IMR-90 (cell line): ENCODE results near the gene CCL2. TPM values are rescaled to one million over a fixed set of nuclear protein-coding genes. Genes with fewer than 3 reads are reported as not detected.

Experiments
- ATAC-seq: fragments of 200-7000 bp; cut with Tn5 transposase; 2 replicates; pipeline ENCODE4 v1.9.1; 2020; ENCODE audit warnings: low read depth, mild to moderate bottlenecking, moderate library complexity
- BruUV-seq: library from RNA; stranded (reverse); fragments of 400-500 nt; replicated peaks from 2 replicates; lab custom pipeline; 2021; lab: Mats Ljungman, UMichigan
- CTCF ChIA-PET: fragments of 300-600 bp; formaldehyde crosslinking; extraction: SDS; loops from one replicate; lab custom pipeline; 2021; ENCODE audit warnings: antibody characterized with exemption; lab: Yijun Ruan, JAX
- POLR2A ChIA-PET: fragments of 300-600 bp; sonication (Branson Sonifier 250); formaldehyde crosslinking; loops from one replicate; lab custom pipeline; 2022; ENCODE audit warnings: antibody characterized with exemption; ENCODE audit not compliant: unreplicated experiment; lab: Charles Lee
- DNase-seq: peaks from one replicate; pipeline ENCODE4 v3.0.0; 2013
- H2AFZ ChIP-seq: replicated peaks from 2 replicates; pipeline ENCODE3; 2013; ENCODE audit warnings: low read length, mild to moderate bottlenecking; ENCODE audit not compliant: poor library complexity
- H2AK5ac ChIP-seq: 2 replicates; pipeline ENCODE4 v1.6.1; 2013; ENCODE audit warnings: low read depth, low read length, inconsistent platforms
- H2AK9ac ChIP-seq: replicated peaks from 2 replicates; pipeline ENCODE3; 2013; ENCODE audit warnings: mild to moderate bottlenecking, low read depth, low read length, moderate library complexity; ENCODE audit not compliant: poor library complexity
- H2BK120ac ChIP-seq: 2 replicates; pipeline ENCODE4 v1.6.1; 2013; ENCODE audit warnings: low read depth, low read length, inconsistent platforms
- H2BK15ac ChIP-seq: 3 replicates; pipeline ENCODE4 v1.6.1; 2013; ENCODE audit warnings: low read depth, low read length, inconsistent platforms
- H2BK20ac ChIP-seq: 2 replicates; pipeline ENCODE4 v1.6.1; 2013; ENCODE audit warnings: low read depth, mild to moderate bottlenecking, inconsistent platforms, low read length, moderate library complexity
- H2BK5ac ChIP-seq: 2 replicates; pipeline ENCODE4 v1.6.1; 2013; ENCODE audit warnings: mild to moderate bottlenecking, low read depth, low read length, inconsistent platforms; ENCODE audit not compliant: poor library complexity, severe bottlenecking
- H3K14ac ChIP-seq: replicated peaks from 2 replicates; pipeline ENCODE4 v1.6.1; 2013; ENCODE audit warnings: low read depth, low read length, inconsistent platforms
- H3K18ac ChIP-seq: 2 replicates; pipeline ENCODE4 v1.6.1; 2013; ENCODE audit warnings: low read depth, low read length, control low read depth
- H3K23ac ChIP-seq: 2 replicates; pipeline ENCODE4 v1.6.1; 2013; ENCODE audit warnings: low read depth, low read length, inconsistent platforms
- H3K27ac ChIP-seq: 2 replicates; pipeline ENCODE4 v1.5.1; 2013; ENCODE audit warnings: mild to moderate bottlenecking, control low read depth, low read length; ENCODE audit not compliant: insufficient read depth
- H3K27me3 ChIP-seq: 2 replicates; pipeline ENCODE4 v1.6.1; 2013; ENCODE audit warnings: low read length; ENCODE audit not compliant: control insufficient read depth, insufficient read depth
- H3K36me3 ChIP-seq: 2 replicates; pipeline ENCODE4 v1.6.1; 2013; ENCODE audit warnings: low read length, mixed read lengths; ENCODE audit not compliant: control insufficient read depth, insufficient read depth
- H3K4ac ChIP-seq: 2 replicates; pipeline ENCODE4 v1.6.1; 2013; ENCODE audit warnings: low read depth, low read length, inconsistent platforms
- H3K4me1 ChIP-seq: 2 replicates; pipeline ENCODE4 v1.6.1; 2013; ENCODE audit warnings: low read length, mixed read lengths; ENCODE audit not compliant: control insufficient read depth, insufficient read depth
- H3K4me2 ChIP-seq: 2 replicates; pipeline ENCODE4 v1.6.1; 2013; ENCODE audit warnings: low read depth, mild to moderate bottlenecking, control low read depth, low read length, moderate library complexity
- H3K4me3 ChIP-seq: 2 replicates; pipeline ENCODE4 v1.5.1; 2013; ENCODE audit warnings: low read depth, mild to moderate bottlenecking, control low read depth, low read length, moderate library complexity; ENCODE audit not compliant: insufficient read depth
- H3K56ac ChIP-seq: 2 replicates; pipeline ENCODE4 v1.6.1; 2013; ENCODE audit warnings: low read length, inconsistent platforms; ENCODE audit not compliant: insufficient read depth; ENCODE audit errors: extremely low read depth
- H3K79me1 ChIP-seq, 2 experiments: 2 replicates each; pipeline ENCODE4 v1.6.1; 2013; ENCODE audit warnings: low read length in 2 of 2, inconsistent platforms in 1 of 2, low read depth in 1 of 2
- H3K9ac ChIP-seq: 2 replicates; pipeline ENCODE4 v1.6.1; 2013; ENCODE audit warnings: low read depth, low read length, control low read depth
- H3K9me1 ChIP-seq: 2 replicates; pipeline ENCODE4 v1.6.1; 2013; ENCODE audit warnings: low read length, inconsistent platforms; ENCODE audit not compliant: insufficient read depth
- H3K9me3 ChIP-seq: 2 replicates; pipeline ENCODE4 v1.6.1; 2013; ENCODE audit warnings: low read length; ENCODE audit not compliant: control insufficient read depth, insufficient read depth
- H4K20me1 ChIP-seq: 2 replicates; pipeline ENCODE4 v1.6.1; 2013; ENCODE audit warnings: low read length, inconsistent platforms; ENCODE audit not compliant: insufficient read depth
- H4K5ac ChIP-seq: 2 replicates; pipeline ENCODE4 v1.6.1; 2013; ENCODE audit warnings: mild to moderate bottlenecking, low read depth, low read length, control low read depth
- H4K8ac ChIP-seq, 2 experiments: 2 replicates each; pipeline ENCODE4 v1.6.1; 2013; ENCODE audit warnings: low read depth in 2 of 2, low read length in 2 of 2, control low read depth in 1 of 2, inconsistent platforms in 1 of 2
- H4K91ac ChIP-seq: 2 replicates; pipeline ENCODE4 v1.6.1; 2013; ENCODE audit warnings: low read depth, low read length, inconsistent platforms; ENCODE audit not compliant: insufficient read depth
- BHLHE40 ChIP-seq: fragments of 150-350 bp; IDR thresholded peaks from 2 replicates; pipeline ENCODE4 v1.6.1; 2016; ENCODE audit warnings: mild to moderate bottlenecking, low read depth, low read length
- CEBPB ChIP-seq: IDR thresholded peaks from 2 replicates; pipeline ENCODE4 v1.6.1; 2012; ENCODE audit warnings: low read depth, low read length, improper control_type of control experiment
- CHD1 ChIP-seq: IDR thresholded peaks from 2 replicates; pipeline ENCODE4 v1.6.1; 2012; ENCODE audit warnings: low read depth, low read length, improper control_type of control experiment
- ELK1 ChIP-seq: fragments of 150-350 bp; IDR thresholded peaks from 2 replicates; pipeline ENCODE4 v1.6.1; 2016; ENCODE audit warnings: low read depth, mild to moderate bottlenecking, low read length, moderate library complexity, borderline replicate concordance
- FOS ChIP-seq: fragments of 150-350 bp; IDR thresholded peaks from 2 replicates; pipeline ENCODE4 v1.6.1; 2016; ENCODE audit warnings: low read depth, low read length
- MAFK ChIP-seq: IDR thresholded peaks from 2 replicates; pipeline ENCODE4 v1.6.1; 2012; ENCODE audit warnings: low read depth, low read length, improper control_type of control experiment
- MAZ ChIP-seq: IDR thresholded peaks from 2 replicates; pipeline ENCODE4 v1.6.1; 2012; ENCODE audit warnings: low read depth, mild to moderate bottlenecking, low read length, improper control_type of control experiment, moderate library complexity, borderline replicate concordance
- MXI1 ChIP-seq: IDR thresholded peaks from 2 replicates; pipeline ENCODE4 v1.6.1; 2012; ENCODE audit warnings: low read depth, mild to moderate bottlenecking, low read length, moderate library complexity, borderline replicate concordance
- NFE2L2 ChIP-seq: fragments of 150-350 bp; IDR thresholded peaks from 2 replicates; pipeline ENCODE4 v1.6.1; 2016; ENCODE audit warnings: low read depth, mild to moderate bottlenecking, low read length
- POLR2A ChIP-seq: IDR thresholded peaks from 2 replicates; pipeline ENCODE4 v1.6.1; 2012; ENCODE audit warnings: mild to moderate bottlenecking, low read depth, low read length
- RAD21 ChIP-seq: IDR thresholded peaks from 2 replicates; pipeline ENCODE4 v1.6.1; 2012; ENCODE audit warnings: low read length, improper control_type of control experiment
- RCOR1 ChIP-seq: IDR thresholded peaks from 2 replicates; pipeline ENCODE4 v1.6.1; 2012; ENCODE audit warnings: mild to moderate bottlenecking, low read length, improper control_type of control experiment; ENCODE audit not compliant: insufficient replicate concordance
- RFX5 ChIP-seq: IDR thresholded peaks from 2 replicates; pipeline ENCODE4 v1.8.0; 2012; ENCODE audit warnings: low read depth, mild to moderate bottlenecking, low read length, moderate library complexity
- SMC3 ChIP-seq: fragments of 150-350 bp; IDR thresholded peaks from 2 replicates; pipeline ENCODE4 v1.6.1; 2016; ENCODE audit warnings: low read depth, mild to moderate bottlenecking, antibody characterized with exemption, low read length, moderate library complexity
- USF2 ChIP-seq: fragments of 150-350 bp; IDR thresholded peaks from 2 replicates; pipeline ENCODE4 v1.6.1; 2017; ENCODE audit warnings: mild to moderate bottlenecking, antibody characterized with exemption, low read length, low read depth
- WGBS, 2 experiments: methylation state at CpG; one replicate each; pipeline versions ENCODE4 v1.1.5 to v1.1.7; 2013; ENCODE audit warnings: missing lambda C conversion rate in 2 of 2; ENCODE audit not compliant: insufficient read length in 1 of 2; ENCODE audit errors: extremely low coverage in 2 of 2; 5-methylcytosine and 5-hydroxymethylcytosine counted together
- dilution Hi-C: fragments of 300-500 bp; cut with HindIII; formaldehyde crosslinking; loops from one replicate; pipeline ENCODE4 v1.14.3; 2018; ENCODE audit warnings: low sequenced_read_pairs; ENCODE audit not compliant: unreplicated experiment
- in situ Hi-C: fragments of 300-500 bp; cut with MboI; formaldehyde crosslinking; loops from 3 replicates; pipeline ENCODE4 v1.14.3; 2019; ENCODE audit warnings: low sequenced_read_pairs, inconsistent platforms, mixed read lengths
- intact Hi-C: fragments of 100-400 bp; cut with micrococcal nuclease; formaldehyde crosslinking; loops from 2 replicates; pipeline ENCODE4 v1.10.0; 2022
- polyA plus RNA-seq, 3 experiments: library from polyadenylated mRNA; depleted of rRNA; stranded (reverse); fragments of >200 nt; gene quantifications; 2 replicates each; pipeline ENCODE4 v1.2.3, GENCODE V29; 2012; ENCODE audit warnings: low replicate concordance in 1 of 3
- total RNA-seq: library from RNA; depleted of rRNA; stranded (reverse); fragments of >200 nt; gene quantifications from 2 replicates; pipeline ENCODE4 v1.2.3, GENCODE V29; 2012
- TF ChIP-seq, protein P1 (sequence below): conservative IDR thresholded peaks from 2 replicates; pipeline ENCODE4 v1.5.1; 2012; ENCODE audit warnings: mild to moderate bottlenecking, low read depth, low read length, improper control_type of control experiment

The CCL2 gene
- total and polyA plus RNA-seq, 2 of the 4 experiments (the other 2 are of a cell fraction): 103 to 206 TPM

DNA sequence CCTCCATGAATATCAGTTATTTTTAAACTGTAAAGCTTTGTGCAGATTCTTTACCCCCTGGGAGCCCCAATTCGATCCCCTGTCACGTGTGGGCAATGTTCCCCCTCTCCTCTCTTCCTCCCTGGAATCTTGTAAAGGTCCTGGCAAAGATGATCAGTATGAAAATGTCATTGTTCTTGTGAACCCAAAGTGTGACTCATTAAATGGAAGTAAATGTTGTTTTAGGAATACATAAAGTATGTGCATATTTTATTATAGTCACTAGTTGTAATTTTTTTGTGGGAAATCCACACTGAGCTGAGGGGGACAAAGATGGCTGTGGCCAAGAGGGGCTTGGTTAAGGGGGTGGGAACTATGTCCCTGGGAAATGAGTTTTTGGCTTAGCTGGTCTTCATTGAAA, 32.8 kb downstream of the CCL2 start:
- no peaks in the 10 kb centered on the region for H3K9me1 ChIP-seq
- H4K8ac ChIP-seq: no peak overlapping the region
- no peaks in the 10 kb centered on the region for H3K36me3 ChIP-seq
- no CpG with 5 or more reads among the region's 2 CpGs for WGBS, 2 experiments
- H2BK15ac ChIP-seq: no peak overlapping the region
- ChIA-PET CTCF (no interaction called here), POLR2A (no interaction called here)
- no peak for TF ChIP-seq RFX5
- no peak for TF ChIP-seq BHLHE40
- no peak for TF ChIP-seq NFE2L2
- TF ChIP-seq MAFK: no peak
- TF ChIP-seq, protein P1, sequence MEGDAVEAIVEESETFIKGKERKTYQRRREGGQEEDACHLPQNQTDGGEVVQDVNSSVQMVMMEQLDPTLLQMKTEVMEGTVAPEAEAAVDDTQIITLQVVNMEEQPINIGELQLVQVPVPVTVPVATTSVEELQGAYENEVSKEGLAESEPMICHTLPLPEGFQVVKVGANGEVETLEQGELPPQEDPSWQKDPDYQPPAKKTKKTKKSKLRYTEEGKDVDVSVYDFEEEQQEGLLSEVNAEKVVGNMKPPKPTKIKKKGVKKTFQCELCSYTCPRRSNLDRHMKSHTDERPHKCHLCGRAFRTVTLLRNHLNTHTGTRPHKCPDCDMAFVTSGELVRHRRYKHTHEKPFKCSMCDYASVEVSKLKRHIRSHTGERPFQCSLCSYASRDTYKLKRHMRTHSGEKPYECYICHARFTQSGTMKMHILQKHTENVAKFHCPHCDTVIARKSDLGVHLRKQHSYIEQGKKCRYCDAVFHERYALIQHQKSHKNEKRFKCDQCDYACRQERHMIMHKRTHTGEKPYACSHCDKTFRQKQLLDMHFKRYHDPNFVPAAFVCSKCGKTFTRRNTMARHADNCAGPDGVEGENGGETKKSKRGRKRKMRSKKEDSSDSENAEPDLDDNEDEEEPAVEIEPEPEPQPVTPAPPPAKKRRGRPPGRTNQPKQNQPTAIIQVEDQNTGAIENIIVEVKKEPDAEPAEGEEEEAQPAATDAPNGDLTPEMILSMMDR: no peak
- TF ChIP-seq CEBPB: no peak
- TF ChIP-seq RAD21: no peak
- no peak for TF ChIP-seq RCOR1
- TF ChIP-seq USF2: no peak
- no peak for TF ChIP-seq SMC3
- no peak for TF ChIP-seq MXI1
- TF ChIP-seq CHD1: no peak
- TF ChIP-seq MAZ: no peak
- no peak for TF ChIP-seq ELK1
- TF ChIP-seq POLR2A: no peak
- no peak for TF ChIP-seq FOS
- no peak overlapping the region for H3K4me3 ChIP-seq
- in situ Hi-C loops: no loop called here
- H2BK120ac ChIP-seq: no peak overlapping the region
- H2AFZ ChIP-seq: no peak overlapping the region
- dilution Hi-C loops: no loop called here
- no peak overlapping the region for H3K4me2 ChIP-seq
- no peaks in the 10 kb centered on the region for H3K79me1 ChIP-seq
- H2BK5ac ChIP-seq: no peak overlapping the region
- peak; percentile 11; the same call in 1 of the 2 replicates for ATAC-seq
- no peak for DNase-seq
- no peak overlapping the region for H3K23ac ChIP-seq
- peaks cover 11% of the 10 kb centered on the region for H3K27me3 ChIP-seq
- H3K18ac ChIP-seq: no peak overlapping the region
- H2BK20ac ChIP-seq: no peak overlapping the region
- no peaks in the 10 kb centered on the region; the same call in 1 of the 2 replicates for H3K4me1 ChIP-seq
- H3K9me3 ChIP-seq: no peaks in the 10 kb centered on the region
- H3K4ac ChIP-seq: no peak overlapping the region
- no peak overlapping the region for H2AK9ac ChIP-seq
- intact Hi-C loops: no loop called here
- H3K27ac ChIP-seq: no peak overlapping the region
- no peak overlapping the region for H4K91ac ChIP-seq
- H2AK5ac ChIP-seq: no peak overlapping the region
- H4K20me1 ChIP-seq: no peaks in the 10 kb centered on the region
- no peak overlapping the region for H3K56ac ChIP-seq
- no peak overlapping the region for H3K9ac ChIP-seq
- H3K14ac ChIP-seq: no peak overlapping the region
- no peak overlapping the region for H4K5ac ChIP-seq
- BruUV-seq: no TSS peak
